Breast epithelium (tissue), 4 donors: ENCODE measurements around the gene SLC4A7. TPM values are rescaled to one million over a fixed set of nuclear protein-coding genes. Genes with fewer than 3 reads are reported as not detected.
A peak's percentile ranks its signal among the peaks of the same experiment; 100 is the strongest.

Source experiments
- DNase-seq, 2 donors: peaks; one replicate each; pipeline ENCODE4 v3.0.0-alpha.2; 2019; ENCODE audit warnings: low spot score in 2 of 2
- H3K27ac ChIP-seq, 2 donors: fragments of 200-600 bp; sonication (generic) in 1 of 2; one replicate each; pipeline ENCODE4 v1.5.1; 2016 to 2019; ENCODE audit warnings: mild to moderate bottlenecking in 1 of 2
- H3K27me3 ChIP-seq, 2 donors: fragments of 200-600 bp; sonication (generic) in 1 of 2; one replicate each; pipeline versions ENCODE4 v1.5.1 to v1.6.0; 2017 to 2019; ENCODE audit warnings: control low read depth in 1 of 2, mild to moderate bottlenecking in 1 of 2
- H3K36me3 ChIP-seq: fragments of 200-600 bp; one replicate; pipeline ENCODE4 v1.5.1; 2019
- H3K4me1 ChIP-seq, 2 donors: fragments of 200-600 bp; sonication (generic); one replicate each; pipeline ENCODE4 v1.5.1; 2016 to 2019; ENCODE audit warnings: control low read depth in 1 of 2
- H3K4me3 ChIP-seq, 3 donors: fragments of 200-600 bp; sonication (generic); 1 replicate in 2 of 3; 2 replicates in 1 of 3; pipeline ENCODE4 v1.5.1; 2016 to 2019; ENCODE audit warnings: mild to moderate bottlenecking in 3 of 3, moderate library complexity in 2 of 3
- H3K9me3 ChIP-seq, 2 donors: fragments of 200-600 bp; sonication (generic) in 1 of 2; one replicate each; pipeline ENCODE4 v1.5.1; 2016 to 2019; ENCODE audit warnings: control low read depth in 1 of 2
- POLR2A ChIP-seq: fragments of 450-650 bp; IDR thresholded peaks from one replicate; pipeline ENCODE4 v1.6.1; 2016; ENCODE audit warnings: antibody characterized with exemption, mild to moderate bottlenecking, moderate library complexity
- POLR2AphosphoS5 ChIP-seq, 3 donors: sonication (generic); formaldehyde crosslinking; IDR thresholded peaks; one replicate each; pipeline ENCODE4 v1.6.1; 2017; ENCODE audit warnings: antibody characterized with exemption in 3 of 3
- intact Hi-C: fragments of 100-400 bp; cut with DNase I; formaldehyde crosslinking; loops from one replicate; pipeline ENCODE4 v1.15.1; 2023; ENCODE audit warnings: low total_unique reads
- total RNA-seq, 3 donors: library from RNA; depleted of rRNA; stranded (reverse); fragments of >200 nt; gene quantifications; one replicate each; pipeline ENCODE4 v1.1.0, GENCODE V29; 2016

SLC4A7 gene
- total RNA-seq, 3 donors from 2014 or later, result 32.8 to 219 (median 204) TPM

- Histone ChIP-seq H3K36me3 (no peaks in the 10 kb centered on the region), H3K9me3 (no peaks in the 10 kb centered on the region), H3K4me1 (peaks cover 0 to 13% of the 10 kb centered on the region in 2 donors), H3K4me3 (no peak overlapping the region), H3K27ac (peak overlapping the region; percentile 1 to 75), H3K27me3 (no peaks in the 10 kb centered on the region)
- intact Hi-C loops, result no loop called here
- no peak for DNase-seq
- TF ChIP-seq POLR2AphosphoS5 (IDR thresholded peaks at IDR 0.05) (peak in 1 of 3 donors; percentile 38), POLR2A (no peak)
Observed at GRCh38 chr3:27324686-27325085, 159.5 kb downstream of the SLC4A7 start.

- intact Hi-C loops, result no loop called here
- H3K36me3 ChIP-seq, result no peaks in the 10 kb centered on the region
- no peak overlapping the region for H3K27ac ChIP-seq
- no peaks in the 10 kb centered on the region for H3K27me3 ChIP-seq
- no peaks in the 10 kb centered on the region for H3K9me3 ChIP-seq
- no peak for DNase-seq
- H3K4me1 ChIP-seq, result peaks cover 0 to 13% of the 10 kb centered on the region in 2 donors
- TF ChIP-seq POLR2AphosphoS5 (IDR thresholded peaks at IDR 0.05) (no peak), POLR2A (no peak)
- no peak overlapping the region for H3K4me3 ChIP-seq
Observed at GRCh38 chr3:27323087-27323570, 161.1 kb downstream of the SLC4A7 start.

Other genes with a start within 250 kb of the SLC4A7 start
- gene NEK10, start 115.0 kb downstream of the SLC4A7 start, total RNA-seq, result 100 to 1,000 TPM in 1 of 3 donors, 10 to 100 TPM in 1, under 1 TPM in 1; 0.96 to 246 (median 48.4) TPM
- under 1 TPM in 2 of 3 donors, not detected in 1; 0.48 to 0.88 TPM for gene EOMES, start 237.9 kb upstream of the SLC4A7 start, total RNA-seq